ENCODE data around the gene LGALS9. TPM values are rescaled to one million over a fixed set of nuclear protein-coding genes. Genes with fewer than 3 reads are reported as not detected.

The LGALS9 gene
- total RNA-seq, 1 experiment from 2014 or later = 3.0 TPM

DNA sequence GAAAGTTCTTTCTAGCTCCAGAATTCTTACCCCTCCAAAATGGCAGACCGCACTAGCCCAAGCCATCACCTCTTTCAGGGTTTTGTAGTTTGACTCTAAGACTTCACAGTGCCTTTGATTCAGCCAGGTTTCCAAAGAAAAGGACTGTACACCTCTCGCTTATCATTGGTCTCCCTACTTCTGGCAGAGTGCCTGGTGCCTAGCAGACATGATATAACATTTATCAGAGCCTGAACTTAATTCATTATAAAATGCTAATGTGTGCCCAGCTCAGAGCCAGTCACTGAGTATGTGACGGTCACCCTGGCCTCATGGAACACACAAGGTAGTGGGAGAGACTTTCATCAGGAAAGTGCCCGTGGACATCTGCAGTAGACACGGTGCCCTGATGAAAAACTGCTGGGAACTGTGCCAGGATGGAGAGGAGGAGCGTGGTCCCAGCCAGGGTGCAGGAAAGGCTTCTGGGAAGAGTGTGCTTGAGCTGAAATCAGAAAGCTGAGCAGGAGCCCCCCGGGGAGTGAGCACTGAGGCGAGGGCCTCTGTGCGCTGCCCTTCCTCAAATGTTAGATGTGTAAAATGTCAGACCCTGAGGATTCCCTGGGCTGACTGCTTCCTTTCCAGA lies 34.3 kb upstream of the LGALS9 start:
- intact Hi-C loops (cut with micrococcal nuclease; ENCODE audit: unreplicated experiment) = no loop called here

DNA sequence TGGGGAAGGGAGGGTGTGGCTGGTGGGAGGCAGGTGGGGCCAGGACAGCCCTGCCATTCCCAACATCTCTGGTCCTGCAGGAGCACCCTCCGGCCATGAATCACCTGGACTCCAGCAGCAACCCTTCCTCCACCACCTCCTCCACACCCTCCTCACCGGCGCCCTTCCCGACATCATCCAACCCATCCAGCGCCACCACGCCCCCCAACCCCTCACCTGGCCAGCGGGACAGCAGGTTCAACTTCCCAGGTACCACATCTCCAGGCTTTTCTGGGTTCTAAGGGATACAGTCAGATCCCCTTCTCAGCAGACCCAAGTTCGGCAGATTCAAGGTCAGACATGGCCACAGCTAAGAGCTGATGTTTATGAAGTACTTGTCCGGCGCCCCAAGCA lies 33.8 kb upstream of the LGALS9 start:
- no TSS peak for BruUV-seq (replicated peaks)
- Histone ChIP-seq H3K36me3 (ENCODE audit: control insufficient read depth, insufficient read depth, low read length) (peaks cover 5% of the 10 kb centered on the region), H3K27me3 (replicated peaks; ENCODE audit: control insufficient read depth, insufficient read depth, low read length) (no peaks in the 10 kb centered on the region), H3K4me1 (no peaks in the 10 kb centered on the region), H3K9me3 (no peaks in the 10 kb centered on the region), H3K4me3 (ENCODE audit: low read depth, low read length) (no peak overlapping the region)
- no peak overlapping the region for H3K27ac Mint-ChIP-seq (ENCODE audit: unreplicated experiment)
- CTCF ChIA-PET = interaction anchor here (1.1 to 1.6 kb wide), 3 partner anchors 9 to 141 kb away, joined by 3 to 13 read pairs (median 10); partner anchors contain the start of gene KSR1
- intact Hi-C loops (cut with micrococcal nuclease; ENCODE audit: unreplicated experiment) = no loop called here
- DNase-seq = no peak
- TF ChIP-seq, protein P1, sequence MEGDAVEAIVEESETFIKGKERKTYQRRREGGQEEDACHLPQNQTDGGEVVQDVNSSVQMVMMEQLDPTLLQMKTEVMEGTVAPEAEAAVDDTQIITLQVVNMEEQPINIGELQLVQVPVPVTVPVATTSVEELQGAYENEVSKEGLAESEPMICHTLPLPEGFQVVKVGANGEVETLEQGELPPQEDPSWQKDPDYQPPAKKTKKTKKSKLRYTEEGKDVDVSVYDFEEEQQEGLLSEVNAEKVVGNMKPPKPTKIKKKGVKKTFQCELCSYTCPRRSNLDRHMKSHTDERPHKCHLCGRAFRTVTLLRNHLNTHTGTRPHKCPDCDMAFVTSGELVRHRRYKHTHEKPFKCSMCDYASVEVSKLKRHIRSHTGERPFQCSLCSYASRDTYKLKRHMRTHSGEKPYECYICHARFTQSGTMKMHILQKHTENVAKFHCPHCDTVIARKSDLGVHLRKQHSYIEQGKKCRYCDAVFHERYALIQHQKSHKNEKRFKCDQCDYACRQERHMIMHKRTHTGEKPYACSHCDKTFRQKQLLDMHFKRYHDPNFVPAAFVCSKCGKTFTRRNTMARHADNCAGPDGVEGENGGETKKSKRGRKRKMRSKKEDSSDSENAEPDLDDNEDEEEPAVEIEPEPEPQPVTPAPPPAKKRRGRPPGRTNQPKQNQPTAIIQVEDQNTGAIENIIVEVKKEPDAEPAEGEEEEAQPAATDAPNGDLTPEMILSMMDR (IDR thresholded peaks at IDR 0.05; ENCODE audit: insufficient read depth in 1 of 2, low read depth in 1 of 2, low read length in 1 of 2, severe bottlenecking in 1 of 2, unreplicated experiment in 1 of 2) = no peak
- H3K4me1 Mint-ChIP-seq (ENCODE audit: low read depth, unreplicated experiment) = no peaks in the 10 kb centered on the region
- no peaks in the 10 kb centered on the region for H3K9me3 Mint-ChIP-seq (ENCODE audit: unreplicated experiment)
- no peak overlapping the region for H3K4me3 Mint-ChIP-seq (ENCODE audit: unreplicated experiment)
- peaks cover 35% of the 10 kb centered on the region for H3K36me3 Mint-ChIP-seq (ENCODE audit: insufficient read depth, unreplicated experiment)
- POLR2A ChIA-PET = interaction anchor here (1.3 kb wide), 1 partner anchor 141 kb away, joined by 3 read pairs; the partner anchor contains the start of gene KSR1
- no peaks in the 10 kb centered on the region for H3K27me3 Mint-ChIP-seq (ENCODE audit: insufficient read depth, unreplicated experiment)

More for the DNA sequence above, 34.3 kb upstream of the LGALS9 start:
- Histone ChIP-seq H3K36me3 (ENCODE audit: control insufficient read depth, insufficient read depth, low read length) (peaks cover 5% of the 10 kb centered on the region), H3K4me1 (no peaks in the 10 kb centered on the region), H3K27me3 (replicated peaks; ENCODE audit: control insufficient read depth, insufficient read depth, low read length) (no peaks in the 10 kb centered on the region), H3K9me3 (no peaks in the 10 kb centered on the region), H3K4me3 (ENCODE audit: low read depth, low read length) (no peak overlapping the region)
- BruUV-seq (replicated peaks) = no TSS peak
- no peaks in the 10 kb centered on the region for H3K4me1 Mint-ChIP-seq (ENCODE audit: low read depth, unreplicated experiment)
- TF ChIP-seq, protein P1 (IDR thresholded peaks at IDR 0.05; ENCODE audit: insufficient read depth in 1 of 2, low read depth in 1 of 2, low read length in 1 of 2, severe bottlenecking in 1 of 2, unreplicated experiment in 1 of 2) = no peak
- ChIA-PET POLR2A (no interaction called here), CTCF (interaction anchor here (1.6 kb wide), 2 partner anchors 102 to 141 kb away, joined by 10 to 13 read pairs; partner anchors contain the start of gene KSR1)
- H3K36me3 Mint-ChIP-seq (ENCODE audit: insufficient read depth, unreplicated experiment) = peaks cover 30% of the 10 kb centered on the region
- DNase-seq = no peak
- H3K9me3 Mint-ChIP-seq (ENCODE audit: unreplicated experiment) = no peaks in the 10 kb centered on the region
- H3K27me3 Mint-ChIP-seq (ENCODE audit: insufficient read depth, unreplicated experiment) = no peaks in the 10 kb centered on the region
- no peak overlapping the region for H3K27ac Mint-ChIP-seq (ENCODE audit: unreplicated experiment)
- no peak overlapping the region for H3K4me3 Mint-ChIP-seq (ENCODE audit: unreplicated experiment)

DNA sequence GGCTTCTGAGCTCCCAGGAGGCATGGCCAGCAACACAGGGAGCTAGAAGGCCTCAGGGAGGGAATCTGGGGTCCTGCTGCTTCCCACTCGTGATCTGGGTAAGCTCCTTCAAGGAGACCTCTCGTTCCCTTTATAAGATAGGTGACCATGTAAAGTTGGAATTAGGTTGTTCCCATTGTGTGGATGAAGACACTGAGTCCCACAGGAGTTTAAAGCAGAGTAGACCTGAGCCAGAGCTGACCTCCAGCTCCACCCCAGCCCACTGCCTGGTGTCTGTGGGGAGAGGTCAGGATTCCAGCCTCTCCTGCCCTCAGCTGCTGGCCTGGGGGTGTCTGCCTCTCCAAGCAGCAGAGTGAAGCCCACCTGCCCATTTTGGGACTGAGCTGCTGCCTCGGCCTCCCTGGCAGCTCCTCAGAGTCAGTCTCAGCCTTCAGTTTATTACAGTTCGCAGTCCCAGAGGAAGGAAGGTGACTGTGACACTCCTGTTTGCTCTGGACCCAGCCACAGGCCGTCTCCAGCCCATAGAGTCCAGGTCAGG lies 33.1 kb upstream of the LGALS9 start:
- H3K4me1 ChIP-seq = no peaks in the 10 kb centered on the region
- no peak for DNase-seq
- intact Hi-C loops (cut with micrococcal nuclease; ENCODE audit: unreplicated experiment) = loop anchor here (2.0 kb wide), 1 partner anchor 45 kb away; no protein-coding TSS in a partner anchor
- POLR2A ChIA-PET = interaction anchor here (1.3 kb wide), 1 partner anchor 142 kb away, joined by 3 read pairs; the partner anchor contains the start of gene KSR1
- Mint-ChIP-seq H3K9me3 (ENCODE audit: unreplicated experiment) (no peaks in the 10 kb centered on the region), H3K4me3 (ENCODE audit: unreplicated experiment) (no peak overlapping the region), H3K36me3 (ENCODE audit: insufficient read depth, unreplicated experiment) (peaks cover 40% of the 10 kb centered on the region), H3K27me3 (ENCODE audit: insufficient read depth, unreplicated experiment) (no peaks in the 10 kb centered on the region), H3K4me1 (ENCODE audit: low read depth, unreplicated experiment) (peaks cover under 1% of the 10 kb centered on the region), H3K27ac (ENCODE audit: unreplicated experiment) (no peak overlapping the region)
- TF ChIP-seq, protein P1 (IDR thresholded peaks at IDR 0.05; ENCODE audit: insufficient read depth in 1 of 2, low read depth in 1 of 2, low read length in 1 of 2, severe bottlenecking in 1 of 2, unreplicated experiment in 1 of 2) = no peak
- no TSS peak for BruUV-seq (replicated peaks)
- CTCF ChIA-PET = interaction anchor here (0.8 to 1.6 kb wide), 8 partner anchors 10 to 243 kb away, joined by 3 to 13 read pairs (median 4); partner anchors contain the start of gene KSR1
- H3K9me3 ChIP-seq = no peaks in the 10 kb centered on the region
- no peaks in the 10 kb centered on the region for H3K27me3 ChIP-seq (replicated peaks; ENCODE audit: control insufficient read depth, insufficient read depth, low read length)
- H3K4me3 ChIP-seq (ENCODE audit: low read depth, low read length) = no peak overlapping the region
- H3K36me3 ChIP-seq (ENCODE audit: control insufficient read depth, insufficient read depth, low read length) = peaks cover 6% of the 10 kb centered on the region

Data from Caco-2 (cell line).